Activated gamma-delta T cell treated with anti-CD3 and anti-CD28 coated beads, Interleukin-2, amount 50 U/mL, for 16 hours (primary cell): ENCODE measurements around the gene CCDC61.

Source experiments
- DNase-seq: peaks from one replicate; pipeline ENCODE4 v3.0.0-alpha.2; 2020; ENCODE audit warnings: low read depth

The CCDC61 gene

DNA sequence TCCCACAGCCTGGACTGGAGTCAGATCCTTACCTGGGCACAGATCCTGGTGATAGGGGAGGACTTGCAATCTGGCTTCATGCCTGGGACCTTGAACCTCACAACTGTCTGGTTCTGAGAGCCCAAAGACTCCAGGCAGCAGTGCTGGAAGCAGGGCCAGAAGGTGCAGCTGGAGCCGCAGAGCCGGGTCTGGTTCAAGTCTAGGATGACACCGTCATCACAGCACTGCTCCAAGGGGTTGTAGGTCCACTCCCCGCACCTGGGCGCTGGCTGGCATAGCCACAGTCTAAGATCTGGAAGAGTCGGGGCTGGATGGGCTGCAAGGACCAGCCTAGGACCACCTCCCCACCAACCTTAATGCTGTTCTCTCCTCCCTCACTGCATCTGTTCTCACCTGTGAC lies 44.9 kb downstream of the CCDC61 start:
- no peak for DNase-seq

GRCh38 chr19:46040952-46041500 lies 45.8 kb downstream of the CCDC61 start, which contains the start of gene IGFL4:
Gene IGFL4 (minus strand): TSS chr19:46041002. CDS start chr19:46040962, 40 bp downstream.
- DNase-seq = no peak

DNA sequence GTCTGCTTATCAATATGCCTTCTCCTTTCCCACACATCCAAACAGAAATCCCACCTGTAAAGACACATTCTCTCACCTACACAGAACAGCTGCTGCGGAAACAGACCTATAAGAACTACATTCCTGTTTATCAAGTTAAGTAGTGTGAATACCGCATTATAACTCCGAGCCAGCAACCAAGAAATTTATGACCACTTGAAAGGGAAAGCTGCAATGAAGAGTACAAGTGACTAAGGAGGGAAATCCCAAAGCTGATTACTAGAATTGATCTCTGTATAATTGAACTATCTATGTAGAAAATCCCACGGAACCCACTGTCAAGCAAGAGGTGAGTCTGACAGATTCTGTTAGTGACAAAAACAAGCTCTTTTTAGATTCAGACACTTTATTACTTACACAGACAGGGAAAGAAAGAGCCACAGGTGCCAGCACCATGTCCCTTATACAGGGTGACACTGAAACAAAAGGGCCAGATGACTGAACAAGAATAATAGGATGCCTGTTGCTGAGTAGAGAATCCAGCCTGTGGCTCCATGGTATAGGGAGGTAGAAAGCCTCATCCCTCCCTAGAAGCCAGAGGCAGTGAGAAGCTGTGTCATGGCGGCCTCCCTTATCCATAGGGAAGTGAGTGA lies 47.1 kb downstream of the CCDC61 start:
- no peak for DNase-seq

GRCh38 chr19:46043519-46043918 lies 48.3 kb downstream of the CCDC61 start:
- DNase-seq = no peak

GRCh38 chr19:46049597-46049996 lies 54.3 kb downstream of the CCDC61 start:
- no peak for DNase-seq

- DNase-seq = no peak
These were observed 57.6 kb downstream of the CCDC61 start for GRCh38 chr19:46052896-46053295.

GRCh38 chr19:46056536-46056935 lies 61.3 kb downstream of the CCDC61 start:
- DNase-seq = no peak

DNA sequence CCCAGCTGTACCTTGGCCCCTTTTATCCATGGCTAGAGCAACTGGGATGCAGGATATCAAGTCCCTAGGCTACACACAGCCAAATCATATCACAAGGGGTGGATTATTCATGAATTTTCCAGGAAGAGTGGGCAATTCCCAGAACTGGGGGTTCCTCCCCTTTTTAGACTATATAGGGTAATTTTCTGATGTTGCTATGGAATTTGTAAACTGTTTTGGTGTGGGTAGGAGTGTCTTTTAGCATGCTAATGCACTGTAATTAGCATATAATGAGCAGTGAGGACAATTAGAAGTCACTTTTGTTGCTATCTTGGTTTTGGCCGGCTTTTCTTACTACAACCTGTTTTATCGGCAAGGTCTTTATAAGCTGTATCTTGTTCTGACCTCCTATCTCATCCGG lies 63.5 kb downstream of the CCDC61 start:
- DNase-seq = no peak

DNA sequence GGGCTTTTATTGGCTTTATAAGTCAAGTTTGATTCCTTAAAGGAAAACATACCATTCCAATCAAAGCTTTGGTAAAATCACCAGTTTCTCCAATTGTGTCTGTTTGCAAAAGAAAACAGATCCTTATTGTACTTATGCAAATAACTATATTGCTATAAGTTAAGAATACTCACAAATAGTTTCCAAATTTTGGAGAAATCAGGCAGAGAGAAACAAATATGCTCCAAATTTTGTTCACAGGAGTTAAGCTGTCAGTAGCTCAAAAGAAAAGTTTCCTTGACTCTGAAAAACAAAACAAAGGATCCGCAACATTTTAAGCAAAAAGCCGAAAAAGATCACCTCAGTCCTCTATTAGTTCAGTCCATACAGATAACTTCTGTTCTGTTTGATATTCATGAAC lies 64.7 kb downstream of the CCDC61 start:
- no peak for DNase-seq

- DNase-seq = no peak
These were observed 67.9 kb downstream of the CCDC61 start for GRCh38 chr19:46063201-46063600.

GRCh38 chr19:46065486-46066071 lies 70.3 kb downstream of the CCDC61 start:
- no peak for DNase-seq

- no peak for DNase-seq
These were observed 71.2 kb downstream of the CCDC61 start for GRCh38 chr19:46066471-46066870.

DNA sequence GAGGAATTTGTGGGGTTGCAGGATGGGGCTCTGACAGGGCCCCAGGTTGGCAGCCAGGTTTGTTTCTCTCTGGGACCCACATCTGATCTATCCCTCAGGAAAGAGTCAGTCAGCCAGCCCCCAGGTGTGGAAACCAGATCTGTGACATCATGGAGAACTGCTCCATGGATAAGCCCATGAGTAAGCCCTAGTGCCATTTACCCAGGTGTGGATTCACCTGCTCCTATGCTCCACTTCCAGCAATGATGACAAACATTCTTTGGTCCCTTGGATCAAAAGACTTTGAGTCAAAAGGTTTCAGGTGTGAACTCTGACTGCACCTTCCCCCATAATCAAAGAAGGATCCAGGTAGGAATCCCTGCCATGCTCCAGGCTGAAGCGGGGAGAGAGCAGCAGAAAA lies 72.4 kb downstream of the CCDC61 start:
- no peak for DNase-seq
